ENCODE measurements around the gene BBLN. TPM values are rescaled to one million over a fixed set of nuclear protein-coding genes. Genes with fewer than 3 reads are reported as not detected.

BBLN gene
- total RNA-seq, 4 donors from 2014 or later, result 139 to 165 (median 145) TPM

DNA sequence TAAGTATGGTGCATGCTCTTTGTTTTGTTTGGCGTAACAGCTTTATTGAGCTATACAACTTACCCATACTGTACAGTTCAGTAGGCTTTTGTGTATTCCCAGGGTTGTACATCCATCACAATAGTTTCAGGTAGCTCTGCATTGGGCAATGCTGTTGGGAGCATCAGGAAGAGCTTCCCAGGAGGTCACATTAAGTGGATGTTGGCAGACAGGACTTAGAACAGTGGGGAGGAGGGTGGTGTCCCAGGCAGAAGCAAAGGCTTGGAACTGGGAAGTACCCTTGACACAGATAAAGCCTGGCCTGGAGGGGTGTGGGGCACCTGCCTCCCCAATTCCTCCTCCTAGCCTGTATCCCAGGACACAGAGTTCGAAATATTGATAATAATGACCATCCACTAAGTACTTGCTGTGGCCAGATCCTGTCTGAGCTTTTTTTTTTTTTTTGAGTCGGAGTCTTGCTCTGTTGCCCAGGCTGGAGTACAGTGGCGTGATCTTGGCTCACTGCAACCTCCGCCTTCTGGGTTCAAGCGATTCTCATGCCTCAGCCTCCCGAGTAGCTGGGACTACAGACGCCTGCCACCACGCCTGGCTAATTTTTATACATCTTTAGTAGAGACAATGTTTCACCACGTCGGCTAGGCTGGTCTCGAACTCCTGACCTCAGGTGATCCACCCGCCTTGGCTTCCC, 1.3 kb downstream of the BBLN start:
- H3K4me3 ChIP-seq, result no peak overlapping the region
- WGBS, 2 donors (ENCODE audit: low coverage in 1 of 2), result 87 to 96% methylated on average over 7 to 11 of the region's 13 CpGs
- no peak for ATAC-seq

DNA sequence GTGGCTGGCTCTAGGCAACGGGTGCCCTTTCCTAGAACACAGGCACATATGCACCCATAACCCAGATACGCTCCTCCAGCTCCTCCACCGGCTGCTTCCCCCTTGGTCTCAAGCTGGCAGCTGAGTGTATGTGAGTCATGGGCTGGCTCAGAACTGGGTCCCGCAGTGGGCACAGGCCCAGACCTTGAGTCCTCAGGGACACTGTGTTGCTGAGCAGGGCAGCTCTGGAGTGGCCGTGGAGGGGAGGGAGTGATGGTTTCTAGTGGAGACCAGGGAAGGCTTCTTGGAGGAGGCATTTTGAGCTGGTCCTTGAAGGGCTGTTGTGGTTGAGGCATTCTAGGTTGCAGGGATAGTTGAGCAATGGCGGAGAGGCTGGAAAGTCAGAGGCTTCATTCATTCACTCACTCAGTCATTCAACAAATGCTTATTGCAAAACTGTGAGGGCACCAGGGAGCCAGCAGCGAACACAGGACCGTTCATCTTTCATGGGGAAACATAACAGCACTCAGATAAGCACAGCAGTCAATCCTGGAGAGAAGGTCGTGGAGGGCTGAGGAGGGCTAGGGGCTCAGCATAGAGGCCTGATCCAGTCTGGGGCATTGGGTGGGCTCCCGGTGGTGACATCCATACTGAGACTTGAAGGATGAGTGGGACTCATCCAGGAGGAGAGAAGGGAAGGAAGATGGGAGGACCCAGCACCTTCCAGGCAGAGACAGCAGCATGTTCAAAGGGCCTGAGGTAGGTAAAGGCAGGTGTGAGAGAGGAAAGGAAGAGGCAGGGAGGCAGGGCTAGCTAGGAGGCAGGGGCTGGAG, 2.4 kb downstream of the BBLN start:
- no peaks in the 10 kb centered on the region for H3K9me3 ChIP-seq
- peaks cover 0 to 30% (median 7%) of the 10 kb centered on the region in 3 donors for H3K4me1 ChIP-seq
- no peaks in the 10 kb centered on the region for H3K27me3 ChIP-seq
- H3K36me3 ChIP-seq, result peaks cover 0 to 49% of the 10 kb centered on the region in 2 donors
- 100% methylated on average over 1 of the region's 10 CpGs; no CpG with 5 or more reads in 1 of the 2 donors for WGBS, 2 donors (ENCODE audit: low coverage in 1 of 2)
- H3K27ac ChIP-seq, result no peak overlapping the region
- TF ChIP-seq POLR2AphosphoS5 (IDR thresholded peaks at IDR 0.05) (no peak), POLR2A (IDR thresholded peaks at IDR 0.05) (no peak), EP300 (IDR thresholded peaks at IDR 0.05) (no peak)
- TF ChIP-seq, protein P1, sequence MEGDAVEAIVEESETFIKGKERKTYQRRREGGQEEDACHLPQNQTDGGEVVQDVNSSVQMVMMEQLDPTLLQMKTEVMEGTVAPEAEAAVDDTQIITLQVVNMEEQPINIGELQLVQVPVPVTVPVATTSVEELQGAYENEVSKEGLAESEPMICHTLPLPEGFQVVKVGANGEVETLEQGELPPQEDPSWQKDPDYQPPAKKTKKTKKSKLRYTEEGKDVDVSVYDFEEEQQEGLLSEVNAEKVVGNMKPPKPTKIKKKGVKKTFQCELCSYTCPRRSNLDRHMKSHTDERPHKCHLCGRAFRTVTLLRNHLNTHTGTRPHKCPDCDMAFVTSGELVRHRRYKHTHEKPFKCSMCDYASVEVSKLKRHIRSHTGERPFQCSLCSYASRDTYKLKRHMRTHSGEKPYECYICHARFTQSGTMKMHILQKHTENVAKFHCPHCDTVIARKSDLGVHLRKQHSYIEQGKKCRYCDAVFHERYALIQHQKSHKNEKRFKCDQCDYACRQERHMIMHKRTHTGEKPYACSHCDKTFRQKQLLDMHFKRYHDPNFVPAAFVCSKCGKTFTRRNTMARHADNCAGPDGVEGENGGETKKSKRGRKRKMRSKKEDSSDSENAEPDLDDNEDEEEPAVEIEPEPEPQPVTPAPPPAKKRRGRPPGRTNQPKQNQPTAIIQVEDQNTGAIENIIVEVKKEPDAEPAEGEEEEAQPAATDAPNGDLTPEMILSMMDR (IDR thresholded peaks at IDR 0.05), result no peak
- no peak overlapping the region for H3K4me3 ChIP-seq
- no peak for ATAC-seq

More for the DNA sequence above, 1.3 kb downstream of the BBLN start:
- no peaks in the 10 kb centered on the region for H3K9me3 ChIP-seq
- no peak overlapping the region for H3K27ac ChIP-seq
- H3K36me3 ChIP-seq, result peaks cover 0 to 39% of the 10 kb centered on the region in 2 donors
- TF ChIP-seq POLR2AphosphoS5 (IDR thresholded peaks at IDR 0.05), result no peak
- TF ChIP-seq, protein P1 (IDR thresholded peaks at IDR 0.05), result no peak
- no peak for TF ChIP-seq EP300 (IDR thresholded peaks at IDR 0.05)
- TF ChIP-seq POLR2A (IDR thresholded peaks at IDR 0.05), result no peak
- peaks cover 0 to 30% (median 7%) of the 10 kb centered on the region in 3 donors for H3K4me1 ChIP-seq
- H3K27me3 ChIP-seq, result no peaks in the 10 kb centered on the region

DNA sequence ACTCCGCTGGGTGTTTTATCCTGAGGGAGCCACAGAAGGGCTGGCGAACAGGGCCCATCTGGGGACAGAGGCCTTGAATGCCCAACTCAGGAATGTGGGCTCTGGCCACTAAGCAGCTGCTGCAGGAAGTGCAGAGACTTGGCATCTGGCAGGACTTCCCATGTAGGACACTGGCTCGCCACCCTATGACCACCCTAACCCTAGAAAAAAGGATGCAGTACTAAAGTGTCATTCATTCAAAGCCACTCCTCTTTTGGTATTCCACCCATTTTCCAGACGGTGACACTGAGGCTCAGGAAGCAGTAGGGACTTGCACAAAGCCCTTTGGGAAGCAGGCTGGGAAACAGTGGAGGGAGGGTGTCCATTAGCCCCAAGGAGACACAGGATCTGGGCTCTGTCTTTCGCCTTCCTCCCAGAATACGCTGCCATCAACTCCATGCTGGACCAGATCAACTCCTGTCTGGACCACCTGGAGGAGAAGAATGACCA, 3.0 kb downstream of the BBLN start:
- no peak for ATAC-seq
- H3K27ac ChIP-seq, result no peak overlapping the region
- 90% methylated on average over 2 to 4 of the region's 6 CpGs for WGBS, 2 donors (ENCODE audit: low coverage in 1 of 2)
- H3K36me3 ChIP-seq, result peaks cover 0 to 56% of the 10 kb centered on the region in 2 donors
- H3K4me1 ChIP-seq, result peaks cover 0 to 30% (median 7%) of the 10 kb centered on the region in 3 donors
- H3K4me3 ChIP-seq, result no peak overlapping the region
- H3K27me3 ChIP-seq, result no peaks in the 10 kb centered on the region
- no peaks in the 10 kb centered on the region for H3K9me3 ChIP-seq
- TF ChIP-seq POLR2A (IDR thresholded peaks at IDR 0.05), result no peak
- TF ChIP-seq, protein P1 (IDR thresholded peaks at IDR 0.05), result no peak
- no peak for TF ChIP-seq POLR2AphosphoS5 (IDR thresholded peaks at IDR 0.05)
- no peak for TF ChIP-seq EP300 (IDR thresholded peaks at IDR 0.05)

DNA sequence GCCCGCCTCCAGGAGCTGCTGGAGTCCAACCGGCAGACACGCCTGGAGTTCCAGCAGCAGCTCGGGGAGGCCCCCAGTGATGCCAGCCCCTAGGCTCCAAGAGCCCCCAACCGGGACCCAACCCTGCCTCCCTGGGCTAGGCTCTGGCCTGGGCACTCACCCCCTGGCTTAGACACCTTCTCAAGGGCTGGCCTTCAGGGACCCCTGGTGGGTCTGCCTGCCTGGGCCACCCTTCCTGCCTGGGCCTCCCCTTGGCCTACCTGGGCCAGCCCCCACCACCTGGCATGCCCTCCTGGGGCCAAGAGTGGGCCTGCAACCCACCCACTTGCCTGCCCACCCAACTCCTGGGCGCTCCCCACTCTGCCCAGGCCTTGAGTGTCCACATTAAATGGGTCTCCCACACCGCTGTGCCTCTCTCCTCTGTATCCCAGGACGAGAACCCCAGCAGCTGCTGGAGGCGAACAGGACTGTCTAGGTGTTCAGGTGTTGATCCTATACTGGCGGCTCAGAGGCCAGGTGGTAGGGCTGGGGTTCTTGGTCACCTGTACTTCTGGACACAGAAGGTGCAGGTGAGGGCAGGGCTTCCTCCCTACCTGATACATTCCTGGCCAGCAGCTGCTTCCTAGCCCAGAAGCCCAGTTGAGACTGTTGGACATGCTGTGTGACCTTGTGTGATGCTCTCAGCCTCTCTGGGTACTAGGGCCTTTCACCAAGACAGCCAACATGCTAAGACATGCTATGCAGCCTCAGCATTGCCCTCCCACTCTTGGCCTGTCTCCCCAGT, 3.6 kb downstream of the BBLN start:
- H3K27ac ChIP-seq, result no peak overlapping the region
- H3K9me3 ChIP-seq, result no peaks in the 10 kb centered on the region
- peaks cover 0 to 30% (median 7%) of the 10 kb centered on the region in 3 donors for H3K4me1 ChIP-seq
- no peak overlapping the region for H3K4me3 ChIP-seq
- TF ChIP-seq POLR2AphosphoS5 (IDR thresholded peaks at IDR 0.05), result no peak
- TF ChIP-seq POLR2A (IDR thresholded peaks at IDR 0.05), result no peak
- TF ChIP-seq EP300 (IDR thresholded peaks at IDR 0.05), result no peak
- TF ChIP-seq, protein P1 (IDR thresholded peaks at IDR 0.05), result no peak
- H3K36me3 ChIP-seq, result peaks cover 0 to 62% of the 10 kb centered on the region in 2 donors
- ATAC-seq, result no peak
- 100% methylated on average over 4 of the region's 10 CpGs; no CpG with 5 or more reads in 1 of the 2 donors for WGBS, 2 donors (ENCODE audit: low coverage in 1 of 2)
- H3K27me3 ChIP-seq, result no peaks in the 10 kb centered on the region
